Small intestine (tissue), 7 donors: ENCODE results near the gene USF1. TPM values are rescaled to one million over a fixed set of nuclear protein-coding genes. Genes with fewer than 3 reads are reported as not detected.
"Not testable (repeated sequence)": the region's sequence is repeated elsewhere in the genome, so short reads cannot be mapped to it uniquely, and the experiment has no call there.

Experiments used
- DNase-seq, 2 donors: peaks; one replicate each; pipeline versions ENCODE4 v3.0.0 to v3.0.0-alpha.2; 2013
- FAIRE-seq: peaks from 2 replicates; lab custom pipeline; 2012; peaks lifted over from hg19 to GRCh38; lab: Jason Lieb, UNC
- H3K27ac ChIP-seq, 3 donors: one replicate each; pipeline ENCODE4 v1.5.1; 2013; ENCODE audit warnings: low read length in 2 of 3, mild to moderate bottlenecking in 2 of 3, control low read depth in 1 of 3, inconsistent platforms in 1 of 3, low read depth in 1 of 3, moderate library complexity in 1 of 3
- H3K27me3 ChIP-seq, 3 donors: one replicate each; pipeline ENCODE4 v1.6.1; 2013; ENCODE audit warnings: low read length in 3 of 3, inconsistent platforms in 1 of 3; ENCODE audit not compliant: control insufficient read depth in 3 of 3, insufficient read depth in 3 of 3
- H3K36me3 ChIP-seq, 3 donors: one replicate each; pipeline ENCODE4 v1.6.1; 2013; ENCODE audit warnings: low read length in 3 of 3, inconsistent platforms in 1 of 3, low read depth in 1 of 3, mild to moderate bottlenecking in 1 of 3, moderate library complexity in 1 of 3; ENCODE audit not compliant: control insufficient read depth in 3 of 3, insufficient read depth in 2 of 3
- H3K4me1 ChIP-seq, 3 donors: one replicate each; pipeline ENCODE4 v1.6.1; 2013; ENCODE audit warnings: low read length in 2 of 3, inconsistent platforms in 1 of 3, low read depth in 1 of 3, mild to moderate bottlenecking in 1 of 3, moderate library complexity in 1 of 3; ENCODE audit not compliant: control insufficient read depth in 3 of 3, insufficient read depth in 2 of 3
- H3K4me3 ChIP-seq, 3 donors: one replicate each; pipeline ENCODE4 v1.5.1; 2013; ENCODE audit warnings: low read length in 3 of 3, control low read depth in 1 of 3, inconsistent platforms in 1 of 3, low read depth in 1 of 3, mild to moderate bottlenecking in 1 of 3, moderate library complexity in 1 of 3
- H3K9me3 ChIP-seq, 2 donors: one replicate each; pipeline ENCODE4 v1.6.1; 2013; ENCODE audit warnings: low read depth in 1 of 2, low read length in 1 of 2; ENCODE audit not compliant: control insufficient read depth in 2 of 2, insufficient read depth in 1 of 2
- WGBS, 3 donors: extraction: QIAGEN DNeasy Blood & Tissue Kit; methylation state at CpG; one replicate each; pipeline ENCODE4 v1.1.7; 2013; 5-methylcytosine and 5-hydroxymethylcytosine counted together
- polyA plus RNA-seq, 4 donors: library from polyadenylated mRNA; stranded (reverse) in 3 of 4; unstranded in 1 of 4; fragments of 200-250 nt in 3 of 4; fragments of 120-200 nt in 1 of 4; gene quantifications; one replicate each; pipeline versions ENCODE4 v1.2.1 to v1.2.3, GENCODE V29; 2013
- donor health status: healthy with polysubstance abuse.
- donor health status: control.
- donor health status: control.
- donor health status: Bipolar disorder and iron deficiency.
- donor health status: healthy.

Gene USF1
- polyA plus RNA-seq, 4 donors: 48.2 to 123 (median 84.8) TPM

GRCh38 chr1:160993544-160994193 is 52.1 kb downstream of the USF1 start:
- DNase-seq: peak; percentile 44 to 58
- WGBS, 3 donors: 73 to 76% (median 75%) methylated on average over 14 of the region's 14 CpGs
- Histone ChIP-seq H3K4me1 (peaks cover 0 to 3% (median 3%) of the 10 kb centered on the region in 3 donors), H3K9me3 (no peaks in the 10 kb centered on the region), H3K27ac (no peak overlapping the region), H3K36me3 (peaks cover 1 to 16% (median 2%) of the 10 kb centered on the region in 3 donors), H3K4me3 (no peak overlapping the region), H3K27me3 (no peaks in the 10 kb centered on the region)
- FAIRE-seq: no peak

- not testable (repeated sequence) for H3K27ac ChIP-seq, H3K4me3 ChIP-seq, H3K9me3 ChIP-seq, FAIRE-seq, H3K27me3 ChIP-seq, H3K36me3 ChIP-seq, DNase-seq, H3K4me1 ChIP-seq
- WGBS, 3 donors: 61 to 81% (median 73%) methylated on average over 4 of the region's 4 CpGs
Measured at GRCh38 chr1:160992036-160992435, 53.7 kb downstream of the USF1 start.

Other genes starting within 250 kb of the USF1 start
- gene LY9, start 249.8 kb downstream of the USF1 start, polyA plus RNA-seq: 1 to 10 TPM in 3 of 4 donors, under 1 TPM in 1; 0.45 to 3.8 (median 1.1) TPM
- 1 to 10 TPM in 2 of 4 donors, under 1 TPM in 2; 0.39 to 3.2 (median 1.1) TPM for gene CD244, start 183.1 kb downstream of the USF1 start, polyA plus RNA-seq
- 100 to 1,000 TPM in 2 of 4 donors, 10 to 100 TPM in 2; 21.6 to 230 (median 95.8) TPM for gene ITLN1, start 160.8 kb downstream of the USF1 start, polyA plus RNA-seq
- gene ITLN2, start 91.2 kb downstream of the USF1 start, polyA plus RNA-seq: 100 to 1,000 TPM in 1 of 4 donors, 10 to 100 TPM in 2, 1 to 10 TPM in 1; 1.7 to 318 (median 62.0) TPM
- gene F11R, start 24.8 kb downstream of the USF1 start, polyA plus RNA-seq: 100 to 1,000 TPM in 1 of 4 donors, 10 to 100 TPM in 3; 30.2 to 188 (median 55.7) TPM
- 100 to 1,000 TPM in 2 of 4 donors, 10 to 100 TPM in 2; 65.8 to 185 (median 97.8) TPM for gene TSTD1, start 7.0 kb downstream of the USF1 start, polyA plus RNA-seq
- gene ARHGAP30, start 23.9 kb upstream of the USF1 start, polyA plus RNA-seq: 1 to 10 TPM; 2.2 to 5.8 (median 5.2) TPM
- 1 to 10 TPM in 1 of 4 donors, under 1 TPM in 2, not detected in 1; 0.22 to 1.0 (median 0.93) TPM for gene NECTIN4, start 43.6 kb upstream of the USF1 start, polyA plus RNA-seq
- 1 to 10 TPM; 1.8 to 5.8 (median 3.0) TPM for gene KLHDC9, start 52.4 kb upstream of the USF1 start, polyA plus RNA-seq
- 100 to 1,000 TPM in 2 of 4 donors, 10 to 100 TPM in 2; 62.8 to 130 (median 106) TPM for gene PFDN2, start 72.1 kb upstream of the USF1 start, polyA plus RNA-seq
- gene NIT1, start 72.1 kb upstream of the USF1 start, polyA plus RNA-seq: 100 to 1,000 TPM in 1 of 4 donors, 10 to 100 TPM in 3; 51.3 to 131 (median 83.2) TPM
- gene DEDD, start 86.7 kb upstream of the USF1 start, polyA plus RNA-seq: 10 to 100 TPM; 22.7 to 31.8 (median 24.6) TPM
- gene UFC1, start 108.0 kb upstream of the USF1 start, polyA plus RNA-seq: 100 to 1,000 TPM; 137 to 193 (median 167) TPM
- gene USP21, start 113.5 kb upstream of the USF1 start, polyA plus RNA-seq: 10 to 100 TPM; 15.4 to 30.8 (median 17.9) TPM
- 10 to 100 TPM; 12.6 to 51.9 (median 18.9) TPM for gene PPOX, start 120.4 kb upstream of the USF1 start, polyA plus RNA-seq
- 10 to 100 TPM; 16.5 to 38.0 (median 29.7) TPM for gene B4GALT3, start 131.5 kb upstream of the USF1 start, polyA plus RNA-seq
- gene ADAMTS4, start 153.1 kb upstream of the USF1 start, polyA plus RNA-seq: 1 to 10 TPM in 2 of 4 donors, under 1 TPM in 2; under 0.01 to 7.9 (median 0.78) TPM
- gene NDUFS2, start 156.4 kb upstream of the USF1 start, polyA plus RNA-seq: 100 to 1,000 TPM; 113 to 170 (median 121) TPM
- gene FCER1G, start 169.3 kb upstream of the USF1 start, polyA plus RNA-seq: 10 to 100 TPM; 11.6 to 79.8 (median 41.8) TPM
- 10 to 100 TPM in 1 of 4 donors, 1 to 10 TPM in 1, under 1 TPM in 1, not detected in 1; 0.42 to 77.6 (median 3.2) TPM for gene APOA2, start 177.7 kb upstream of the USF1 start, polyA plus RNA-seq
- 10 to 100 TPM; 12.4 to 32.9 (median 22.1) TPM for gene TOMM40L, start 180.1 kb upstream of the USF1 start, polyA plus RNA-seq
- gene NR1I3, start 192.2 kb upstream of the USF1 start, polyA plus RNA-seq: 10 to 100 TPM in 1 of 4 donors, 1 to 10 TPM in 2, under 1 TPM in 1; 0.28 to 13.3 (median 6.4) TPM
- gene PCP4L1, start 212.8 kb upstream of the USF1 start, polyA plus RNA-seq: 1 to 10 TPM in 2 of 4 donors, not detected in 2; 2.0 to 2.9 TPM